AML-193 (cell line): ENCODE data around the gene ZNF433.

Experiments used
- DNase-seq, 2 experiments: peaks; one replicate each; lab custom pipeline; 2025; lab: John Stamatoyannopoulos, UW

ZNF433 gene

GRCh38 chr19:11989112-11989456, 46.4 kb downstream of the ZNF433 start:
- no peak for DNase-seq

- peak; percentile 96 to 97 for DNase-seq
Observed at GRCh38 chr19:11987405-11988281, 47.8 kb downstream of the ZNF433 start.

- DNase-seq: no peak
Observed at GRCh38 chr19:11986754-11987153, 48.7 kb downstream of the ZNF433 start.

GRCh38 chr19:11984986-11985385, 50.5 kb downstream of the ZNF433 start:
- DNase-seq: no peak

GRCh38 chr19:11982526-11982925, 53.0 kb downstream of the ZNF433 start:
- no peak for DNase-seq

GRCh38 chr19:11979527-11979926, 56.0 kb downstream of the ZNF433 start:
- no peak for DNase-seq

GRCh38 chr19:11978492-11979100, 56.9 kb downstream of the ZNF433 start:
- DNase-seq: no peak

GRCh38 chr19:11973019-11973810, 62.3 kb downstream of the ZNF433 start:
- no peak for DNase-seq

GRCh38 chr19:11971041-11971440, 64.4 kb downstream of the ZNF433 start:
- DNase-seq: peak; percentile 66 to 75

- no peak for DNase-seq
Observed at GRCh38 chr19:11970174-11970573, 65.3 kb downstream of the ZNF433 start.

- DNase-seq: peak; percentile 90
Observed at GRCh38 chr19:11964858-11965645, 70.4 kb downstream of the ZNF433 start, which contains the start of gene ZNF763. Gene ZNF763 (plus strand): TSS chr19:11965040. CDS start chr19:11965209, 169 bp downstream.
